B cell (primary cell): ENCODE results near the gene CENPV. TPM values are rescaled to one million over a fixed set of nuclear protein-coding genes. Genes with fewer than 3 reads are reported as not detected.

Experiments used
- ATAC-seq: fragments of 200-7000 bp; cut with Tn5 transposase; one replicate; pipeline ENCODE4 v1.10.0; 2021; ENCODE audit warnings: low read depth, mild to moderate bottlenecking, moderate number of reproducible peaks, moderate library complexity
- CTCF ChIA-PET: fragments of 350-600 bp; sonication (Branson Sonifier 250); formaldehyde crosslinking; loops from one replicate; lab custom pipeline; 2021; ENCODE audit warnings: antibody characterized with exemption, inconsistent platforms; lab: Charles Lee
- POLR2A ChIA-PET: fragments of 350-600 bp; sonication (Branson Sonifier 250); formaldehyde crosslinking; loops from one replicate; lab custom pipeline; 2021; ENCODE audit warnings: antibody characterized with exemption; lab: Charles Lee
- DNase-seq: peaks from one replicate; pipeline ENCODE4 v3.0.0; 2013
- H2AFZ ChIP-seq: 2 replicates; pipeline ENCODE4 v1.6.1; 2012; ENCODE audit warnings: mild to moderate bottlenecking, low read depth, low read length; ENCODE audit not compliant: insufficient read depth, poor library complexity, severe bottlenecking
- H3K27ac ChIP-seq, 2 donors: 1 replicate in 1 of 2; 2 replicates in 1 of 2; pipeline ENCODE4 v1.5.1; 2012 to 2013; ENCODE audit warnings: low read length in 2 of 2, mild to moderate bottlenecking in 2 of 2, moderate library complexity in 1 of 2
- H3K27me3 ChIP-seq, 4 experiments: fragments of 200-600 bp in 1 of 4; sonication (generic) in 1 of 4; replicated peaks in 1 of 4; 1 replicate in 2 of 4; 2 replicates in 2 of 4; pipeline versions ENCODE4 v1.6.1 to v1.7.0; 2013 to 2016; ENCODE audit warnings: low read length in 3 of 4, mild to moderate bottlenecking in 2 of 4, mixed read lengths in 1 of 4, moderate library complexity in 1 of 4; ENCODE audit not compliant: insufficient read depth in 4 of 4, control insufficient read depth in 3 of 4; ENCODE audit errors: control extremely low read depth in 1 of 4
- H3K36me3 ChIP-seq, 2 experiments: replicated peaks in 1 of 2; 1 replicate in 1 of 2; 2 replicates in 1 of 2; pipeline versions ENCODE4 v1.6.1 to v1.7.1; 2013; ENCODE audit warnings: low read length in 1 of 2; ENCODE audit not compliant: insufficient read depth in 2 of 2, control insufficient read depth in 1 of 2; ENCODE audit errors: control extremely low read depth in 1 of 2, extremely low read depth in 1 of 2
- H3K4me1 ChIP-seq, 2 donors: fragments of 200-600 bp in 1 of 2; sonication (generic) in 1 of 2; 1 replicate in 1 of 2; 2 replicates in 1 of 2; pipeline versions ENCODE4 v1.5.1 to v1.6.1; 2013 to 2017; ENCODE audit warnings: low read length in 2 of 2; ENCODE audit not compliant: control insufficient read depth in 2 of 2, insufficient read depth in 2 of 2
- H3K4me2 ChIP-seq: replicated peaks from 2 replicates; pipeline ENCODE3; 2012; ENCODE audit warnings: mild to moderate bottlenecking, low read depth, low read length; ENCODE audit not compliant: poor library complexity, severe bottlenecking
- H3K4me3 ChIP-seq, 5 experiments: fragments of 200-600 bp in 1 of 5; sonication (generic) in 1 of 5; 1 replicate in 3 of 5; 2 replicates in 2 of 5; pipeline versions ENCODE4 v1.5.1 to v1.7.0; 2011 to 2016; ENCODE audit warnings: low read length in 4 of 5, mild to moderate bottlenecking in 4 of 5, low read depth in 2 of 5, control low read depth in 1 of 5, moderate library complexity in 1 of 5; ENCODE audit not compliant: insufficient read depth in 1 of 5; ENCODE audit errors: control extremely low read depth in 1 of 5, extremely low read depth in 1 of 5
- H3K79me2 ChIP-seq: fragments of 200-600 bp; sonication (generic); one replicate; pipeline ENCODE4 v1.6.0; 2016; ENCODE audit warnings: low read length; ENCODE audit not compliant: control insufficient read depth, insufficient read depth
- H3K9ac ChIP-seq: fragments of 200-600 bp; sonication (generic); 2 replicates; pipeline ENCODE4 v1.6.1; 2017; ENCODE audit warnings: mild to moderate bottlenecking, low read length, moderate library complexity
- H3K9me3 ChIP-seq, 3 donors: one replicate each; pipeline versions ENCODE4 v1.6.1 to v1.7.1; 2013; ENCODE audit warnings: low read length in 2 of 3; ENCODE audit not compliant: control insufficient read depth in 2 of 3, insufficient read depth in 1 of 3; ENCODE audit errors: control extremely low read depth in 1 of 3
- H4K20me1 ChIP-seq: 2 replicates; pipeline ENCODE4 v1.6.0; 2012; ENCODE audit warnings: mild to moderate bottlenecking, low read length; ENCODE audit not compliant: insufficient read depth, control insufficient read depth, poor library complexity, severe bottlenecking
- H3K27ac Mint-ChIP-seq: one replicate; pipeline ENCODE4 v1.8.0; 2021; ENCODE audit warnings: mixed read lengths
- H3K27me3 Mint-ChIP-seq: one replicate; pipeline ENCODE4 v1.8.0; 2021; ENCODE audit warnings: mixed read lengths
- H3K4me1 Mint-ChIP-seq: one replicate; pipeline ENCODE4 v1.8.0; 2021; ENCODE audit warnings: mixed read lengths
- H3K4me3 Mint-ChIP-seq: one replicate; pipeline ENCODE4 v1.8.0; 2021; ENCODE audit warnings: mixed read lengths
- H3K9me3 Mint-ChIP-seq: one replicate; pipeline ENCODE4 v1.8.0; 2022; ENCODE audit warnings: mixed read lengths; ENCODE audit not compliant: insufficient read depth
- EZH2 ChIP-seq: IDR thresholded peaks from 2 replicates; pipeline ENCODE4 v1.6.1; 2012; ENCODE audit warnings: borderline replicate concordance, low read depth, mild to moderate bottlenecking, moderate library complexity, low read length; ENCODE audit not compliant: insufficient read depth, poor library complexity, severe bottlenecking
- WGBS: methylation state at CpG from one replicate; pipeline ENCODE4 v1.1.5; 2013; ENCODE audit warnings: missing lambda C conversion rate; ENCODE audit not compliant: insufficient coverage; 5-methylcytosine and 5-hydroxymethylcytosine counted together
- intact Hi-C: fragments of 100-400 bp; cut with micrococcal nuclease; formaldehyde crosslinking; loops from one replicate; pipeline ENCODE4 v1.10.0; 2022
- polyA plus RNA-seq: library from polyadenylated mRNA; depleted of rRNA; stranded (reverse); fragments of >200 nt; gene quantifications from 2 replicates; pipeline ENCODE4 v1.2.3, GENCODE V29; 2012
- total RNA-seq, 2 donors: library from RNA; stranded (reverse); fragments of 120-200 nt in 1 of 2; gene quantifications; 1 replicate in 1 of 2; 2 replicates in 1 of 2; pipeline versions ENCODE4 v1.2.3 to v1.2.4, GENCODE V29; 2013 to 2022
- TF ChIP-seq, protein P1 (sequence below): fragments of 200-600 bp; IDR thresholded peaks from one replicate; pipeline ENCODE4 v1.8.0; 2022; ENCODE audit warnings: antibody characterized with exemption, mild to moderate bottlenecking

The CENPV gene
- total and polyA plus RNA-seq, 2 donors (not counting 1 experiment from before 2014, with no cell fraction given): 15.8 to 28.1 TPM

DNA sequence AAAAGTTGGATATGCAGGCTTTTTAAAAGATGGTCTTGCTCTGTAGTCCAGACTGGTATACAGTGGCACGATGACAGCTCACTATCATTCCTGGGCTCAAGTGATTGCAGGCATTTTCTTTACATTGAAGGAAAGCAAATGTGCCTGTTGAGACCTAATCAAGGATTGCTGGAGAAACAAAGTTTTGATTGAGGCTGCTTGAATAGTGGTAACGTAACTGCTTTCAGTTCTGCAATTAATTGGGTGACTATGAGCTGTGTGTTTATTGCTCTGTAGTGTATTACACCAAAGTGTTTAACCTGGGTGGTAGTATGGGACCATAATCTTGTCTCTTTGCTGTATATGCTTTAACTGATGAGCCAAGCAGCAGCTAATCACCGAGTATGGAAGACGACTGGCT, 29.9 kb upstream of the CENPV start:
- peaks cover 45% of the 10 kb centered on the region for H3K79me2 ChIP-seq
- intact Hi-C loops: loop anchor here (5.0 kb wide), 1 partner anchor 154 kb away; no protein-coding TSS in a partner anchor
- Mint-ChIP-seq H3K27me3 (peaks cover 4% of the 10 kb centered on the region), H3K4me1 (peaks cover 54% of the 10 kb centered on the region), H3K4me3 (peak overlapping the region; percentile 66), H3K9me3 (no peaks in the 10 kb centered on the region), H3K27ac (peak overlapping the region; percentile 64)
- no peaks in the 10 kb centered on the region for H3K9me3 ChIP-seq
- no peak overlapping the region for H3K4me3 ChIP-seq
- peak overlapping the region in 1 of 2 donors; percentile 27 for H3K27ac ChIP-seq
- DNase-seq (peak; percentile 46), ATAC-seq (no peak)
- CTCF ChIA-PET: interaction anchor here (0.7 to 2.1 kb wide), 4 partner anchors 19 to 138 kb away, joined by 3 to 9 read pairs (median 6); partner anchors contain the start of gene TRPV2
- no peak overlapping the region for H2AFZ ChIP-seq
- no peak overlapping the region for H3K9ac ChIP-seq
- peaks cover 34% of the 10 kb centered on the region for H4K20me1 ChIP-seq
- WGBS: 60% methylated on average over 4 of the region's 4 CpGs
- peak overlapping the region; percentile 28 for H3K4me2 ChIP-seq
- peaks cover 0 to 17% of the 10 kb centered on the region in 2 experiments for H3K36me3 ChIP-seq
- peaks cover 0 to 2% (median 0%) of the 10 kb centered on the region in 4 experiments for H3K27me3 ChIP-seq
- H3K4me1 ChIP-seq: peaks cover 35 to 58% of the 10 kb centered on the region in 2 donors
- no peak for TF ChIP-seq EZH2
- TF ChIP-seq, protein P1, sequence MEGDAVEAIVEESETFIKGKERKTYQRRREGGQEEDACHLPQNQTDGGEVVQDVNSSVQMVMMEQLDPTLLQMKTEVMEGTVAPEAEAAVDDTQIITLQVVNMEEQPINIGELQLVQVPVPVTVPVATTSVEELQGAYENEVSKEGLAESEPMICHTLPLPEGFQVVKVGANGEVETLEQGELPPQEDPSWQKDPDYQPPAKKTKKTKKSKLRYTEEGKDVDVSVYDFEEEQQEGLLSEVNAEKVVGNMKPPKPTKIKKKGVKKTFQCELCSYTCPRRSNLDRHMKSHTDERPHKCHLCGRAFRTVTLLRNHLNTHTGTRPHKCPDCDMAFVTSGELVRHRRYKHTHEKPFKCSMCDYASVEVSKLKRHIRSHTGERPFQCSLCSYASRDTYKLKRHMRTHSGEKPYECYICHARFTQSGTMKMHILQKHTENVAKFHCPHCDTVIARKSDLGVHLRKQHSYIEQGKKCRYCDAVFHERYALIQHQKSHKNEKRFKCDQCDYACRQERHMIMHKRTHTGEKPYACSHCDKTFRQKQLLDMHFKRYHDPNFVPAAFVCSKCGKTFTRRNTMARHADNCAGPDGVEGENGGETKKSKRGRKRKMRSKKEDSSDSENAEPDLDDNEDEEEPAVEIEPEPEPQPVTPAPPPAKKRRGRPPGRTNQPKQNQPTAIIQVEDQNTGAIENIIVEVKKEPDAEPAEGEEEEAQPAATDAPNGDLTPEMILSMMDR: no peak
- POLR2A ChIA-PET: interaction anchor here (0.9 to 1.0 kb wide), 2 partner anchors 16 to 25 kb away, joined by 3 read pairs; no protein-coding TSS in a partner anchor

DNA sequence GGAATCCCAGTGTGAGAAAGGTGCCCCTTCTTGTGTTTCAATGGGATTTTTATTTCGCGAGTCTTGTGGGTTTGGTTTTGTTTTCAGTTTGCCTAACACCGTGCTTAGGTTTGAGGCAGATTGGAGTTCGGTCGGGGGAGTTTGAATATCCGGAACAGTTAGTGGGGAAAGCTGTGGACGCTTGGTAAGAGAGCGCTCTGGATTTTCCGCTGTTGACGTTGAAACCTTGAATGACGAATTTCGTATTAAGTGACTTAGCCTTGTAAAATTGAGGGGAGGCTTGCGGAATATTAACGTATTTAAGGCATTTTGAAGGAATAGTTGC, 28.2 kb upstream of the CENPV start:
- peak overlapping the region; percentile 97 to 98 for H3K27ac ChIP-seq
- intact Hi-C loops: loop anchor here (1.0 to 5.0 kb wide), 3 partner anchors 34 to 156 kb away; partner anchors contain the start of gene TRPV2
- peak overlapping the region; percentile 84 for H3K4me3 Mint-ChIP-seq
- H3K4me2 ChIP-seq: peak overlapping the region; percentile 92
- peak overlapping the region; percentile 73 to 96 (median 91) for H3K4me3 ChIP-seq
- no peaks in the 10 kb centered on the region for H3K9me3 Mint-ChIP-seq
- POLR2A ChIA-PET: interaction anchor here (1.0 to 2.3 kb wide), 8 partner anchors 12 to 155 kb away, joined by 3 to 30 read pairs (median 8); partner anchors contain the start of gene TRPV2
- no peak for TF ChIP-seq EZH2
- TF ChIP-seq, protein P1: no peak
- CTCF ChIA-PET: interaction anchor here (0.6 to 5.1 kb wide), 6 partner anchors 18 to 234 kb away, joined by 3 to 31 read pairs (median 8); partner anchors contain the start of gene TRPV2
- H3K36me3 ChIP-seq: peaks cover 0 to 17% of the 10 kb centered on the region in 2 experiments
- ATAC-seq: peak; percentile 1
- DNase-seq: no peak
- under 1% methylated on average over 14 of the region's 14 CpGs for WGBS
- H3K4me1 Mint-ChIP-seq: peaks cover 46% of the 10 kb centered on the region
- H3K9ac ChIP-seq: peak overlapping the region; percentile 94
- peaks cover 44% of the 10 kb centered on the region for H3K79me2 ChIP-seq
- H3K9me3 ChIP-seq: no peaks in the 10 kb centered on the region
- peak overlapping the region; percentile 97 for H3K27ac Mint-ChIP-seq
- no peaks in the 10 kb centered on the region for H3K27me3 Mint-ChIP-seq
- H4K20me1 ChIP-seq: peaks cover 34% of the 10 kb centered on the region
- no peak overlapping the region for H2AFZ ChIP-seq
- peaks cover 35 to 48% of the 10 kb centered on the region in 2 donors for H3K4me1 ChIP-seq
- H3K27me3 ChIP-seq: no peaks in the 10 kb centered on the region
